HCT116 (cell line): Measurements from ENCODE around the gene TFF2. TPM values are rescaled to one million over a fixed set of nuclear protein-coding genes. Genes with fewer than 3 reads are reported as not detected.

Experiments used
- ATAC-seq: fragments of 200-7000 bp; cut with Tn5 transposase; 2 replicates; pipeline ENCODE4 v1.9.1; 2020; ENCODE audit warnings: mild to moderate bottlenecking, moderate library complexity
- BruUV-seq: library from RNA; stranded (reverse); fragments of 400-500 nt; replicated peaks from 2 replicates; lab custom pipeline; 2021; lab: Mats Ljungman, UMichigan
- CTCF ChIA-PET: fragments of 300-600 bp; sonication (Branson Sonifier 250); formaldehyde crosslinking; loops from one replicate; lab custom pipeline; 2021; ENCODE audit warnings: antibody characterized with exemption; lab: Charles Lee
- POLR2A ChIA-PET: fragments of 300-600, 350-600 bp; sonication (Branson Sonifier 250); formaldehyde crosslinking; loops from one replicate; lab custom pipeline; 2021; ENCODE audit warnings: antibody characterized with exemption; lab: Charles Lee
- RAD21 ChIA-PET, 2 experiments: fragments of 300-600 bp; sonication (Branson Sonifier 250); formaldehyde crosslinking; loops; one replicate each; lab custom pipeline; 2023; ENCODE audit warnings: low total read pairs in 2 of 2; ENCODE audit not compliant: uncharacterized antibody in 2 of 2, unreplicated experiment in 2 of 2, low non-redundant PET in 1 of 2; lab: Charles Lee
- DNase-seq: peaks from one replicate; pipeline ENCODE4 v3.0.0-alpha.2; 2010; ENCODE audit warnings: low read depth, low spot score
- H2AFZ ChIP-seq: fragments of 200-600 bp; shearing (Covaris generic), sonication (generic); 2 replicates; pipeline ENCODE4 v1.6.1; 2017; ENCODE audit warnings: low read depth, mixed run types, mixed read lengths, antibody characterized with exemption, low read length; ENCODE audit not compliant: poor library complexity, severe bottlenecking
- H3K27ac ChIP-seq: 2 replicates; pipeline ENCODE4 v1.5.1; 2012; ENCODE audit warnings: low read depth, low read length
- H3K27me3 ChIP-seq: fragments of 200-600 bp; sonication (generic); 2 replicates; pipeline ENCODE4 v1.6.1; 2016; ENCODE audit warnings: mixed run types, low read length, mixed read lengths; ENCODE audit not compliant: insufficient read depth
- H3K36me3 ChIP-seq, 2 experiments: fragments of 200-500 bp in 1 of 2; fragments of 200-600 bp in 1 of 2; sonication (Bioruptor generic) in 1 of 2; sonication (generic) in 1 of 2; 2 replicates each; pipeline versions ENCODE4 v1.5.1 to v1.6.1; 2014 to 2016; ENCODE audit warnings: low read length in 2 of 2, inconsistent platforms in 1 of 2, mixed read lengths in 1 of 2, mixed run types in 1 of 2; ENCODE audit not compliant: insufficient read depth in 2 of 2, control insufficient read depth in 1 of 2
- H3K4me1 ChIP-seq, 2 experiments: fragments of 200-600 bp in 1 of 2; sonication (generic) in 1 of 2; 2 replicates each; pipeline versions ENCODE4 v1.5.1 to v1.6.1; 2012 to 2017; ENCODE audit warnings: low read length in 2 of 2, inconsistent platforms in 1 of 2, mild to moderate bottlenecking in 1 of 2, mixed read lengths in 1 of 2, mixed run types in 1 of 2, moderate library complexity in 1 of 2; ENCODE audit not compliant: insufficient read depth in 2 of 2, control insufficient read depth in 1 of 2
- H3K4me2 ChIP-seq: fragments of 200-600 bp; sonication (generic); 2 replicates; pipeline ENCODE4 v1.6.1; 2017; ENCODE audit warnings: mixed run types, low read length, mixed read lengths
- H3K4me3 ChIP-seq, 2 experiments: fragments of 200-600 bp in 1 of 2; sonication (generic) in 1 of 2; replicated peaks in 1 of 2; 2 replicates each; pipeline ENCODE4 v1.5.1; 2011 to 2016; ENCODE audit warnings: low read length in 2 of 2, control low read depth in 1 of 2, low read depth in 1 of 2, mild to moderate bottlenecking in 1 of 2, mixed read lengths in 1 of 2, mixed run types in 1 of 2
- H3K79me2 ChIP-seq: fragments of 200-600 bp; sonication (generic); 2 replicates; pipeline ENCODE4 v1.6.1; 2017; ENCODE audit warnings: mild to moderate bottlenecking, mixed run types, low read length, moderate library complexity, mixed read lengths; ENCODE audit not compliant: insufficient read depth
- H3K9ac ChIP-seq: fragments of 200-600 bp; sonication (generic); 2 replicates; pipeline ENCODE4 v1.6.1; 2016; ENCODE audit warnings: low read length, mixed read lengths
- H3K9me2 ChIP-seq: fragments of 200-600 bp; sonication (generic), shearing (Covaris generic); 2 replicates; pipeline ENCODE4 v1.6.1; 2017; ENCODE audit warnings: mixed run types, mild to moderate bottlenecking, moderate library complexity; ENCODE audit not compliant: insufficient read depth
- H3K9me3 ChIP-seq, 2 experiments: fragments of 200-500 bp in 1 of 2; fragments of 200-600 bp in 1 of 2; sonication (Bioruptor generic) in 1 of 2; sonication (generic) in 1 of 2; 2 replicates each; pipeline ENCODE4 v1.6.1; 2014 to 2017; ENCODE audit warnings: low read length in 2 of 2, mixed read lengths in 2 of 2, inconsistent platforms in 1 of 2, low read depth in 1 of 2, mild to moderate bottlenecking in 1 of 2, mixed run types in 1 of 2, moderate library complexity in 1 of 2; ENCODE audit not compliant: control insufficient read depth in 1 of 2, insufficient read depth in 1 of 2
- H4K20me1 ChIP-seq: fragments of 200-600 bp; sonication (generic), shearing (Covaris generic); 2 replicates; pipeline ENCODE4 v1.6.1; 2017; ENCODE audit warnings: mixed run types, mild to moderate bottlenecking, moderate library complexity; ENCODE audit not compliant: insufficient read depth
- CBX3 ChIP-seq: IDR thresholded peaks from 2 replicates; pipeline ENCODE4 v1.6.1; 2012; ENCODE audit warnings: low read depth
- CTCF ChIP-seq, 3 experiments: fragments of 200-600 bp in 1 of 3; sonication (generic) in 1 of 3; IDR thresholded peaks in 2 of 3; conservative IDR thresholded peaks in 1 of 3; 2 replicates each; pipeline ENCODE4 v1.5.1; 2012 to 2017; ENCODE audit warnings: low read depth in 2 of 3, low read length in 2 of 3, antibody characterized with exemption in 1 of 3, borderline replicate concordance in 1 of 3, control low read depth in 1 of 3, mild to moderate bottlenecking in 1 of 3, mixed read lengths in 1 of 3, mixed run types in 1 of 3, moderate library complexity in 1 of 3; ENCODE audit not compliant: insufficient read depth in 1 of 3
- JUND ChIP-seq: IDR thresholded peaks from 2 replicates; pipeline ENCODE4 v1.6.1; 2012
- intact Hi-C: fragments of 100-400 bp; cut with micrococcal nuclease; formaldehyde crosslinking; loops from 2 replicates; pipeline ENCODE4 v1.10.0; 2022
- total RNA-seq: library from RNA; stranded (reverse); gene quantifications from one replicate; pipeline ENCODE4 v1.2.1, GENCODE V29; 2021; ENCODE audit not compliant: unreplicated experiment

Gene TFF2
- total RNA-seq, 1 experiment from 2014 or later, result not detected

- no peak for DNase-seq
- Histone ChIP-seq H2AFZ (peak overlapping the region; percentile 34), H3K27ac (no peak overlapping the region)
Measured at GRCh38 chr21:42308914-42309752, 41.7 kb downstream of the TFF2 start.

More at GRCh38 chr21:42308914-42309752, 41.7 kb downstream of the TFF2 start:
- Histone ChIP-seq H3K4me3 (no peak overlapping the region), H3K4me2 (peak overlapping the region; percentile 25), H3K9me2 (no peaks in the 10 kb centered on the region), H3K79me2 (no peaks in the 10 kb centered on the region), H3K9me3 (no peaks in the 10 kb centered on the region), H4K20me1 (no peaks in the 10 kb centered on the region), H3K9ac (no peak overlapping the region), H3K36me3 (no peaks in the 10 kb centered on the region), H3K27me3 (no peaks in the 10 kb centered on the region), H3K4me1 (peaks cover 0 to 5% of the 10 kb centered on the region in 2 experiments; a peak in 1 of 4 replicates)
- no peak for TF ChIP-seq CBX3
- no peak for TF ChIP-seq JUND
- peak in 2 of 3 experiments; percentile 13 to 15; a peak in 2 of 6 replicates for TF ChIP-seq CTCF (IDR thresholded peaks at IDR 0.05 in 2 of 3, conservative IDR thresholded peaks at IDR 0.05 in 1 of 3; ENCODE audit: borderline replicate concordance in 1 of 3, insufficient read depth in 1 of 3, low read depth in 2 of 3, low read length in 2 of 3)
- peak; percentile 61 for ATAC-seq
- ChIA-PET POLR2A (interaction anchor here (0.8 kb wide), 1 partner anchor 12 kb away, joined by 3 read pairs; no protein-coding TSS in a partner anchor), CTCF (interaction anchor here (0.6 to 2.1 kb wide), 23 partner anchors 8 to 471 kb away, joined by 3 to 11 read pairs (median 5); no protein-coding TSS in a partner anchor), RAD21 (interaction anchor here (0.6 to 0.7 kb wide), 3 partner anchors 71 to 178 kb away, joined by 3 to 6 read pairs (median 3); no protein-coding TSS in a partner anchor)
- BruUV-seq, result no TSS peak
- intact Hi-C loops, result loop anchor here (1.0 kb wide), 1 partner anchor 141 kb away; no protein-coding TSS in a partner anchor
